SH-SY5Y (cell line): Measurements from ENCODE around the gene MAML1.

ENCODE experiments used
- GATA2 ChIP-seq: IDR thresholded peaks from 2 replicates; pipeline ENCODE4 v1.6.1; 2011; ENCODE audit warnings: mild to moderate bottlenecking, low read depth, low read length
- GATA3 ChIP-seq: IDR thresholded peaks from 2 replicates; pipeline ENCODE4 v1.6.1; 2011; ENCODE audit warnings: low read depth, mild to moderate bottlenecking, low read length, moderate library complexity

DNA sequence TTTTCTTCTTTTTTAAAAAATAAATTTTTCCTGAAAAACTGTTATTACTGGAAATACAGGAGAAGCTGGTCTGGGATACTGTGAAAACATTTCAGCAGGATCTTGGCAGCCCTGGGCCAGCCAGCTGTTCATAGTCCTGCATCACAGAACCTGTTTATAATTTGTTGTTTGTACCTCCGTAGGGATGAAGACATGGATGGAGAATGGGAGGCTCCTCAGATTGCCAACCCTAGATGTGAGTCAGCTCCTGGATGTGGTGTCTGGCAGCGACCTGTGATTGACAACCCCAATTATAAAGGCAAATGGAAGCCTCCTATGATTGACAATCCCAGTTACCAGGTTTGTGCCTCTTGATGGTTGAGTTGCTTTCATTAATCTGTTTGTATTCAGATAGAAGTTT, 12.4 kb upstream of the MAML1 start:
- TF ChIP-seq GATA2 (no peak), GATA3 (no peak)
